Epithelial cell of proximal tubule (primary cell): ENCODE results near the gene RPS24. TPM values are rescaled to one million over a fixed set of nuclear protein-coding genes. Genes with fewer than 3 reads are reported as not detected.

Experiments used
- DNase-seq: peaks from one replicate; pipeline ENCODE4 v3.0.0-alpha.2; 2011; ENCODE audit warnings: low read depth
- H3K4me3 ChIP-seq: 2 replicates; pipeline ENCODE4 v1.5.1; 2011; ENCODE audit warnings: low read depth, mild to moderate bottlenecking, low read length
- CTCF ChIP-seq: conservative IDR thresholded peaks from 2 replicates; pipeline ENCODE4 v1.5.1; 2012; ENCODE audit warnings: low read depth, mild to moderate bottlenecking, low read length
- total RNA-seq: library from RNA; depleted of rRNA; stranded (reverse); fragments of >200 nt; gene quantifications from 2 replicates; pipeline ENCODE4 v1.2.3, GENCODE V29; 2015

RPS24 gene
- total RNA-seq, 1 donor from 2014 or later = 4,093 TPM

GRCh38 chr10:78025685-78026364, 7.8 kb upstream of the RPS24 start:
- H3K4me3 ChIP-seq = no peak overlapping the region
- no peak for TF ChIP-seq CTCF
- peak; percentile 54 for DNase-seq

- DNase-seq = no peak
- peak overlapping the region; percentile 99 for H3K4me3 ChIP-seq
- TF ChIP-seq CTCF = no peak
Measured at GRCh38 chr10:78028438-78029268, 5.0 kb upstream of the RPS24 start.

- H3K4me3 ChIP-seq = peak within 1 kb of the TSS; percentile 99
- peak; percentile 83 for DNase-seq
- peak; percentile 59 for TF ChIP-seq CTCF
Measured at GRCh38 chr10:78029269-78030226, 4.1 kb upstream of the RPS24 start, which contains the start of gene POLR3A. Gene POLR3A, minus strand, starts transcription at chr10:78029515. Its CDS starts 108 bp downstream, at chr10:78029407.

GRCh38 chr10:78033387-78033636, 351 bp upstream of the RPS24 start:
- peak overlapping the region; percentile 95 for H3K4me3 ChIP-seq
- no peak for DNase-seq
- TF ChIP-seq CTCF = no peak

- H3K4me3 ChIP-seq = peak overlapping the region; percentile 95
- DNase-seq = no peak
- TF ChIP-seq CTCF = no peak
Measured at GRCh38 chr10:78035025-78035424, 1.4 kb downstream of the RPS24 start.

GRCh38 chr10:78035437-78035836, 1.8 kb downstream of the RPS24 start:
- no peak for DNase-seq
- H3K4me3 ChIP-seq = no peak overlapping the region
- no peak for TF ChIP-seq CTCF
